ENCODE data around the gene BAZ1B. TPM values are rescaled to one million over a fixed set of nuclear protein-coding genes. Genes with fewer than 3 reads are reported as not detected.

Gene BAZ1B
- total and polyA plus RNA-seq, 9 of the 15 experiments (the other 6 are each of a cell fraction or from before 2014, with no cell fraction given) = 15.0 to 134 (median 79.5) TPM

GRCh38 chr7:73557397-73558257 is 35.5 kb upstream of the BAZ1B start, which contains the start of gene BCL7B (continued):
- no peak; a peak in 2 of 6 replicates for TF ChIP-seq ZBTB11 (CRISPR knock-in tag; IDR thresholded peaks at IDR 0.05)
- no peak for TF ChIP-seq HMBOX1 (IDR thresholded peaks at IDR 0.05)
- TF ChIP-seq MAX (CRISPR knock-in tag; IDR thresholded peaks at IDR 0.05) = peak; percentile 94
- TF ChIP-seq THRB (CRISPR knock-in tag; conservative IDR thresholded peaks at IDR 0.05) = peak; percentile 86
- TF ChIP-seq SMARCA4 (IDR thresholded peaks at IDR 0.05) = no peak; the same call in 1 of the 2 replicates
- TF ChIP-seq HSF4 (CRISPR knock-in tag; IDR thresholded peaks at IDR 0.05; ENCODE audit: borderline replicate concordance) = no peak
- TF ChIP-seq NFIC (IDR thresholded peaks at IDR 0.05) = peak; percentile 50
- TF ChIP-seq ZNF212 (CRISPR knock-in tag; IDR thresholded peaks at IDR 0.05) = no peak
- TF ChIP-seq ZNF511 (CRISPR knock-in tag; IDR thresholded peaks at IDR 0.05) = peak; percentile 94; the same call in 1 of the 2 replicates
- peak; percentile 91 for TF ChIP-seq RBFOX2 (IDR thresholded peaks at IDR 0.05; ENCODE audit: low read depth, low read length)
- no peak; the same call in 1 of the 2 replicates for TF ChIP-seq STAG1 (CRISPR knock-in tag; IDR thresholded peaks at IDR 0.05; ENCODE audit: borderline replicate concordance)
- peak; percentile 55; the same call in 1 of the 2 replicates for TF ChIP-seq ETV1 (tag; conservative IDR thresholded peaks at IDR 0.05; ENCODE audit: low read depth)
- peak; percentile 72; the same call in 1 of the 2 replicates for TF ChIP-seq ZNF395 (CRISPR knock-in tag; IDR thresholded peaks at IDR 0.05)
- TF ChIP-seq ZNF398 (CRISPR knock-in tag; IDR thresholded peaks at IDR 0.05) = no peak
- TF ChIP-seq RFX7 (CRISPR knock-in tag; IDR thresholded peaks at IDR 0.05) = no peak
